Hematopoietic multipotent progenitor cell treated with erythropoietin and hydrocortisone succinate and interleukin-3 and kit ligand, for 6 days (in vitro differentiated cells): ENCODE data around the gene OSBP2.

Experiments
- DNase-seq: peaks from one replicate; pipeline ENCODE4 v3.0.0-alpha.2; 2015

The OSBP2 gene

GRCh38 chr22:30882974-30883533 is 188.4 kb downstream of the OSBP2 start:
- DNase-seq, result peak; percentile 87

DNA sequence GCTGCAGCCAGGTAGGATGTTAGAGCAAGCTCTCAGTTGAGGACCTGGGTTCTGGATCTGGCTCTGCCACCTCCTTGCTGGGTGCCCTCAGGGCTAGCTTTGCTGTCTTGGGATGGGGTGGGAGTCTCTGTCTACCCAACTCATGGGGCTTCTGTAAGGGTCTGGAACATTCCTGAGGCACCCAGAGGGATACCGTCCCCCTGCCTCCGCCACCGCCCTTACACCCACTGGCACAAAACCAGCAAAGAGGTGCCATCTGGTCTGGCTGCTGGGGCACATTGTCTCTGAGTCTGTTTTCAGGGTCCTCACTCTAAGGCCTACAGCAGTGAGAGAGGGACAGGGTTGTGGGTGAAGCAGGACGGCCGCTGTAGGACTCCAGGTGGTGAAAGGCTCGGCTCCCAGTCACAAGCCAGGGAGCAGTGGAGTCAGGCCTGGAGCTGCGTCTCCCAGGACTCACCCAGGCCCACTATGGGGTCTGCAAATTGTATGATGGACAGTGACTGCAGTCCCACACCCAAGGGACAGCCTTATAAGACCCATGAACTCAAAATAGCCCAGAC is 189.0 kb downstream of the OSBP2 start:
- no peak for DNase-seq

DNA sequence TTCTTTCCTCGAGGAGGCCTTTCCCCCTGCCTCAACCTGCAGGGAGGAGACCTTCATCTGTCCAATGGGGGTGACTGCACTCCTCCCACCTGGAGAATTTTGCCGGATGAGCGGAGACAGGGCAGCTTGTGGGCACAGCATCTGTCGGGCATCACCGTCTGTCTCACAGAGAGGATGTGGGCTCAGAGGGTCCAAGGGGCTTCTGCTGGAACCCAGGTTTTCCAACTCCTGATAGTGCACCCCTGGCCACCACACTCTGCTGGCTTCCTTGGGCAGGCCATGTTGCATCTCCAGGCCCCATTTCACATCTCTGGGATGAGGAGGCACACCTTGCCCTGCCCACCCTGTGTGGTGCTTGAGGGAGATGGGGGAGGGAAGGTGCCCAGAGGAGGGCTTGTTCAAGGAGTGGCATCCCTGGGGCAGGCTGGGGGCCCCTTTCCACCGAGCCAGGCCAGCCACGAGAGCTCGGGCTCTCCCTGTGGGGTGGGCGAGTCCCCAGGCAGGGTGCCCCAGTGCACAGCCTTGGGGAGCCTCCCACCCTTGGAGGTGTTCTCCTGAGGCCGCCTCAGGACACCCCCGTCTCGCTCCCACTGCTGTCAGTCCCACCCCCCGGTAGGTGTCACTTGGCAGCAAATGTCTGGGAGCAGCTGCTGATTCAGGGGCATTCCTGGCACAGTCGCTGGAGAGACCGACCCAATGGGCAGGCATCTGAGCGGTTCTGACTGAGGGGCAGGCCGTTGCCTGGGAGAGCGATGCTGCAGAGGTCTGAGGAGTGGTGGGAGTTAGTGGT is 189.7 kb downstream of the OSBP2 start:
- DNase-seq, result no peak

GRCh38 chr22:30885001-30885366 is 190.3 kb downstream of the OSBP2 start:
- DNase-seq, result no peak

DNA sequence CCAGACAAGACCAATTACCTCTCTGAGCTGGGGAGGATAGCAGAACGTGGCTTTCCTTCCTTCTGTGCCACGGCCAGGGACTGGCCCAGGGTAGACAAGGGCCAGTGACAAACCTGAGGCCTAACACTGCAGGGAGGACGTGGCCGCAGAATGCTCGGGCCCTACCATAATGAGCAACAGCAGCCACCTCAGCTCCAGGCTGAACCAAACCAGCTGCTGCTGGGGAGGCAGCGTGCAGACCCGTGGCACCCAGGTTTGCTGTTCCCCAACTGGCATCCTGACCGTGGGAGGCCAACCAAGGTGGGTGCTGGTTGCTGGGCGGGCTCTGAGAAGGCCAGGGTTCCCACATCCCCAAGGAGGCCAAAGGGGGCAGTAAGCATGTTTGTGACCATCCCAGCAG is 190.9 kb downstream of the OSBP2 start:
- no peak for DNase-seq

- DNase-seq, result peak; percentile 74
Measured at GRCh38 chr22:30887453-30887852, 192.8 kb downstream of the OSBP2 start.

- no peak for DNase-seq
Measured at GRCh38 chr22:30887861-30888260, 193.2 kb downstream of the OSBP2 start.

- DNase-seq, result no peak
Measured at GRCh38 chr22:30889268-30889995, 194.8 kb downstream of the OSBP2 start.

DNA sequence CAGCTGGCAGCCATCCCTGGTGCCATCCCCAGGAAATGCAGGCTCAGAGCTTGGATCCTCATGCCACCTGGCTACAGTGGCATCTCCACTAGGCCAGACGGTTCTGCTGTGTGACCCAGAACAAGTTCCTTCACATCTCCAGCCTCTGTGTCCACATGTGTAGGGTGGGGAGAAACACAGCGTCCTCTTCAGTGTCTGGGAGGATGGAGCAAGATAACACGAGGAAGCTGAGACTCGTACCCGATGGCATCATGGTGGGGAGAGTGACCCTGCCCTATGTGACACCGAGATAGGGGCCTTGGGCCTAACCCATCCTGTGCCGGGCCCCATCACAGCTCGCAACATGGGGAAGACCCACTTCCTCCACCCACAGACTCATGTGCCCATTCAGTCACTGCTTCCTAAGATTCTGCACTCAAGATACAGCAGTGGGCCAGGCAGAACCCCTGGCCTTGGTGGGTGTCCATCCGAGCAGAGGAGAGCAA is 195.4 kb downstream of the OSBP2 start:
- no peak for DNase-seq

DNA sequence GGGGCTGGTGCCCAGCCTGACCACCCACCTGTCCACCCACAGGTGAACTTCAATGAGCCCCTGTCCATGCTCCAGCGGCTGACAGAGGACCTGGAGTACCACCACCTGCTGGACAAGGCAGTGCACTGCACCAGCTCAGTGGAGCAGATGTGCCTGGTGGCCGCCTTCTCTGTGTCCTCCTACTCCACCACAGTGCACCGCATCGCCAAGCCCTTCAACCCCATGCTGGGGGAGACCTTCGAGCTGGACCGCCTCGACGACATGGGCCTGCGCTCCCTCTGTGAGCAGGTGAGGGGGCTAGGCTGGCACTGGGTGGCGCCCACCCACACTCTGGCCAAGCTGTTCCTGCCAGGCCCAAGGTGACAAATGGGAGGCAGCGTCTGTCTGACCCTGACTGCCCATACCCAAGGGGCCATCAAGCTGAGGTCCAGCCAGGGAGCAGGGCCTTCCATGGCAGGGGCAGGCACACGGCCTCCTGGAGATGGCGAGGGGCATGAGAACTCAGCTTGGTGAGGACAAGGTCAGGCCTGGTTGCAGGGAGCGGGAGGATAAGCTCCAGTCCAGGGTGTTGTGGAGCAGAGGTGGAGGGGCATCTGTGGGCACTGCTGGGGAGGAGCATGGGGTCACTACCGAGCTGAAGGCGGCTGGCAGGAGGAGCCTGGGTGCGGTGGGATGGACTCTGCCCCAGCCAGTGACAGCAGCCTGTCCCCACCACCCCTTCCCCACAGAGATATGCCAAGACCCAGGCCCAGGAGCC is 196.2 kb downstream of the OSBP2 start:
- DNase-seq, result peak; percentile 64

GRCh38 chr22:30891443-30891755 is 196.7 kb downstream of the OSBP2 start:
- no peak for DNase-seq

DNA sequence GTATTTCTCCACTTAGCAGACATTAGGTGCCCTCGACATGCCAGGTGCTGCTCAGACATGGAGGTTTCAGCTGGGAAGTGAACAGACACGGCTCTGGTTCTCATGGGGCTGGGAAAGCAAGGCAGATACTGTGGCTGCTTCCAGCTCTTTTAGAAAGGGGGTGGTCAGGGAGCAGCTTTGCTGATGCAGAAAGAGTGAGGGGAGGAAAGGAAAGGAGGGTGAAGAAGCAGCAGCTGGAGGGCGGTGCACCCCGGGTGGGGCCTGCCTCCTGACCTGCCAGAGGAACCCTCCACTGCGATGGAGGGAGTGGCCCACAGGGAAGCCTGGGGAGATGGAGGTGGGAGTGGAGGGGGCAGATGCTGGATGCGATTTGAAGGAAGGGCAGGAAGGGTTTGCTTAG is 197.1 kb downstream of the OSBP2 start:
- DNase-seq, result no peak

DNA sequence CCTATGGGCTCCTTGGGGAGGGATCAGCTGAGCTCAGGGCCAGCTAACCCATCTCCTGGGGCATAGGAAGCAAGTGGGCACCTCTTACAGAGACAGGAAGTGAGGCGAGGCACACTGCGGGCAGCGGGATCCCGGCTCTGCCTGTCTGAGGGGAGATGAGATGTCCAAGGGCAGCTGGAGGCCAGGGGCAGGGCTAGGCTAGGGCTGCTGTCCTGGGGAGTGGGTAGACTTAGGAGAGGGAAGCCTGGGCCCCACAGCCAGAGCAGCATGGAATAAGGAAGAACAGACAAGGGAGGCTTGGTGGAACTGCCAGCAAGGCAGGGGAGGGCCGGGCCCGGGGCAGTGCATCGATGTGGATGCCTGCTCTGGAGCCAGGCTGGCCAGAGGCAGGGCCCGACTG is 197.6 kb downstream of the OSBP2 start:
- no peak for DNase-seq

DNA sequence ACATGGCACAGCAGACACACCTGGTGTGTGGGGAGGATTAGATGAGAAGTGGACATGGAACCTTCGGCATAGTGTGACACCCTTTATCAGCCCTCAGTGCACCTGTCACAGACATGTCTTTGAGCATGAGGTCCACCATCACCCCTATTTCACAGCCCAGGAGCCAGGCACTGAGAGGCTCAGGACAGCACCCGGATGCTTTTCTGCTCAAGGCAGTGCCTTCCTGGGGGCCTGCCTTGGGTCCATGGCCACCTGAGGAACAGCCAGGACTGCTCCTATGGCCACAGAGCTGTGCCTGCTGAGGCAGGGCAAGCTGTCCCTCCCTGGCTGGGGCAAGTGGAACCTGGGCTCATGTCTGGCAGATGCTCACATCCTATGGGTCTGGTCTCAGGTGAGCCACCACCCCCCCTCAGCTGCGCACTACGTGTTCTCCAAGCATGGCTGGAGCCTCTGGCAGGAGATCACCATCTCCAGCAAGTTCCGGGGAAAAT is 198.1 kb downstream of the OSBP2 start:
- DNase-seq, result no peak

DNA sequence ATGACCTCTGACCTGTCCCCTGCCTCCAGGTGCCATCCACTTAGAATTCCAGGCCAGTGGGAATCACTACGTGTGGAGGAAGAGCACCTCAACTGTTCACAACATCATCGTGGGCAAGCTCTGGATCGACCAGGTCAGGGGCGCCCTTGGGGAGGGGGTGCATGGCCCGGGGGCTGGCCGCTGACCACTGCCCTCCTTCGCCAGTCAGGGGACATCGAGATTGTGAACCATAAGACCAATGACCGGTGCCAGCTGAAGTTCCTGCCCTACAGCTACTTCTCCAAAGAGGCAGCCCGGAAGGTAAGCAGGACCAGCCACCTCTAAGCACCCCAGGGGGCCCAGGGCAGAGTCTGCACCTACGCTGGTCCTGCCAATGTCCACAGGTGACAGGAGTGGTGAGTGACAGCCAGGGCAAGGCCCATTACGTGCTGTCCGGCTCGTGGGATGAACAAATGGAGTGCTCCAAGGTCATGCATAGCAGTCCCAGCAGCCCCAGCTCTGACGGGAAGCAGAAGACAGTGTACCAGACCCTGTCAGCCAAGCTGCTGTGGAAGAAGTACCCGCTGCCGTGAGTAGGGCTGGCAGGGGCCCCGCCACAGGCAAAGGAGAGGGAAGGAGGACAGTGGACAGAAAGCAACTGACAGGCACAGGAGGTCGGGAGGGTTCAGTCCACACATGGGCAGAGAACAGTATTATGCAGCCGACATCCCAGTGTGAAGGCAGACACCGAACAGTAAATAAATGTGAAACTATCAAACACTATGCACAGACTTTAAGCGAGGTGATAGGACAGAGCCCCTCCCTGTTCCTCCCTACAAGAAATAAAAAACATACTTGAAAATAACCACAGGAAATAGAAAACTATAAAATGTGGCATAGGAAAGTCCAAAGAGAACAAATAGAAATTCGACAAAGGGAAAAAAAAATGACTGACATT is 199.0 kb downstream of the OSBP2 start:
- no peak for DNase-seq

DNA sequence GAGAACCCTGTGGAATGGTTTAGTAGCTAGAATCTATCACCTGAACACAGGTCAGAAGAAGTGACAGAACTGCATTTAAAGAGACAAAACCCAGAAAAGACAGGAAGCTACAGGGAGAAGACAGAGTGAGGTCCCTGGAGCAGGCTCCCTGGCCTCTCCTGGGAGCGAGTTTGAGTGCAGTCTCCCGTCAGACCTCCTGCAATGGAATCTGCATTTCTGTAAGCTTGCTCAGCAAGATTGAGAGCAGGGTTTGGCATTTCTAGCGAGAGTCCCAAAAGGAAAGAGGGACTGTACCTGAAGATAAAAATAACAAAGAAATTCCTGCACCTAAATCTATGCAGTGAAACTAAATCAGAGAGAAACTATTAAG is 199.7 kb downstream of the OSBP2 start:
- DNase-seq, result no peak

GRCh38 chr22:30902496-30903357 is 208.1 kb downstream of the OSBP2 start:
- DNase-seq, result no peak

- DNase-seq, result no peak
Measured at GRCh38 chr22:30903876-30904460, 209.3 kb downstream of the OSBP2 start.

- no peak for DNase-seq
Measured at GRCh38 chr22:30905696-30906341, 211.1 kb downstream of the OSBP2 start.

GRCh38 chr22:30906411-30906810 is 211.7 kb downstream of the OSBP2 start:
- DNase-seq, result no peak
